A375 (cell line): ENCODE measurements around the gene CDKN2A. TPM values are rescaled to one million over a fixed set of nuclear protein-coding genes. Genes with fewer than 3 reads are reported as not detected.

ENCODE experiments used
- total RNA-seq: library from RNA; depleted of rRNA; stranded (reverse); fragments of >200 nt; shearing (Covaris generic); gene quantifications from 2 replicates; pipeline ENCODE4 v1.2.3, GENCODE V29; 2014; rRNA removed

CDKN2A gene
- total RNA-seq: 7.8 and 14.4 TPM in 2 replicates

DNA sequence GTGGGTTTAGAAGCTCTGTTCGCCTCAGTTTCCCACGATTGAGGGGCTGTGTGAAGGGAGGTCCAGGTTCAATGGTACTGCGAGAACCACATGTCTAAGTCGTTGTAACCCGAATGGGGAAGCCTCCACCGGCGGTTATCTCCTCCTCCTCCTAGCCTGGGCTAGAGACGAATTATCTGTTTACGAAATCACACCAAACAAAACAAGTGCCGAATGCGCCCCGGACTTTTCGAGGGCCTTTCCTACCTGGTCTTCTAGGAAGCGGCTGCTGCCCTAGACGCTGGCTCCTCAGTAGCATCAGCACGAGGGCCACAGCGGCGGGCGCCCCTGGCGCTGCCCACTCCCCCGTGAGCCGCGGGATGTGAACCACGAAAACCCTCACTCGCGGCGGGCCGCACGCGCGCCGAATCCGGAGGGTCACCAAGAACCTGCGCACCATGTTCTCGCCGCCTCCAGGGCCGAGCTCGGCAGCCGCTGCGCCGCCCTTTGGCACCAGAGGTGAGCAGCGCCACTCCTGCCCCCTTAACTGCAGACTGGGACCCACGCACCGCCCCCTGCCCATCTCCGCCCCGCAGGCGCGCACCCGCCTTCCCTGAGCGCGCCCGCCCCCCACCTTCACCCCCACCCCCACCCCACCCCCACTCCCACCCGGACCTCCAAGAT is at the start of gene CDKN2A:
TSS of gene CDKN2A (minus strand) at position 500 of the 663 bp plus-strand sequence.

DNA sequence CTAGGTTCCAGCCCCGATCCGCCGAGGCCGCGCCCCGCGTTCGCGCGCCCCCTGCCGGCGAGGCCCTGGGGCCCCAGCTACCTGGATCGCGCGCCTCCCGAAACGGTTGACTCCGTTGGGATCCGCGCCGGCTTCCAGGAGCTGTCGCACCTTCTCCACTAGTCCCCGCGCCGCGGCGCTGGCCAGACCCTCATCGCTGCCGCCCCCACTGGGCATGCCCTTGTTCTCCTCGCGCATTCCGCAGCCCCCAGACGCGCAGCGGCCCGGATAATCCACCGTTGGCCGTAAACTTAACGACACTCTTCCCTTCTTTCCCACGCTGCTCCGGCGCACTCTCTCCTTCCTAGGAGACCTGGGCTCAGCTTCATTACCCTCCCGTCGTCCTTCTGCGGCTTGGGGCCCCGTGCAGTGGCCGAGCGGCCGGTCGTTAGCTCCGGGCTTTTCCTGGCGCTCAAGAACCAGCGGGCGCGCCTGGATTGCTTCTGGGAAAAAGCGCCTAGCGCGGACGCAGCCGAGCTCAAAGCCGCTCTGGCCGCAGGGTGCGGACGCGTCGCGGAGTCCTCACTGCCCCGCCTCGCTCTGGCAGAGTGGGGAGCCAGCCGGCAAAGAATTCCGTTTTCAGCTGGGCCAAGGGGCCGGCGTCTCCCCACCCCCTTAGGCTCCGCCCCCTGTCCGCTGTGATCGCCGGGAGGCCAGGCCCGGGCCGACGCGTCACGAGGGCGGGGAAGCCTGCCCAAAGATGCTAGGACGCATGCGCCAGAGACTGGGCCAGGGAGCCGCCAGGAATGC is 14.7 kb upstream of the CDKN2A start, which contains the start of gene CDKN2B:
TSS of gene CDKN2B (minus strand) at position 589 of the 789 bp plus-strand sequence. CDS start at position 237, 352 bp downstream.

DNA sequence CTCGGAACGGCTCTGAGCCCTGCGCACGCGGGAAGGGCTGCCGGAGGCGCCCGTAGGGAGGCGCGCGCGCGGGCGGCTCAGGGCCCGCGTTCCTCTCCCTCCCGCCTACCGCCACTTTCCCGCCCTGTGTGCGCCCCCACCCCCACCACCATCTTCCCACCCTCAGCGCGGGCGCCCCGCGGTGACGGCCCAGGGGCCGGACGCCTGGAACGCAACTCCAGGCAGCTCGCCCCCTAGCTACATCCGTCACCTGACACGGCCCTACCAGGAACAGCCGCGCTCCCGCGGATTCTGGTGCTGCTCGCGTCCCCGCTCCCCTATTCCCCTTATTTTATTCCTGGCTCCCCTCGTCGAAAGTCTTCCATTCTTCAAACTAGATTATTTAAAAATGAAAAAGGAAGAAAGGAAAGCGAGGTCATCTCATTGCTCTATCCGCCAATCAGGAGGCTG is 389 bp upstream of the CDKN2A start, which contains the start of gene CDKN2B-AS1:
TSS of gene CDKN2B-AS1 (plus strand) at position 236 of the 450 bp plus-strand sequence.

Other genes with a start within 250 kb of the CDKN2A start
- gene MTAP, start 191.8 kb downstream of the CDKN2A start, total RNA-seq: 112 and 126 TPM in 2 replicates
- 0.08 TPM in 1 of 2 replicates, not detected in the other for gene CDKN2B-AS1, start 399 bp upstream of the CDKN2A start, total RNA-seq
- not detected in 2 replicates for gene CDKN2B, start 14.9 kb upstream of the CDKN2A start, total RNA-seq